Measurements from ENCODE around the gene WDR93.

Gene WDR93

GRCh38 chr15:89652131-89652530, 38.5 kb upstream of the WDR93 start:
- no peaks in the 10 kb centered on the region for H4K20me1 ChIP-seq (ENCODE audit: control insufficient read depth, insufficient read depth, low read depth, low read length)
- no peaks in the 10 kb centered on the region for H3K79me2 ChIP-seq (ENCODE audit: control insufficient read depth, low read length)
- no peak overlapping the region for H3K4me2 ChIP-seq (ENCODE audit: low read length)
- no peaks in the 10 kb centered on the region for H3K4me1 ChIP-seq (ENCODE audit: control insufficient read depth, low read length)
- H3K27me3 ChIP-seq (ENCODE audit: control insufficient read depth, low read length): peaks cover 28% of the 10 kb centered on the region
- TF ChIP-seq CTCF (IDR thresholded peaks at IDR 0.05; ENCODE audit: low read depth, low read length, poor library complexity, severe bottlenecking) (no peak), EZH2phosphoT487 (IDR thresholded peaks at IDR 0.05; ENCODE audit: borderline replicate concordance, low read length) (no peak)
- no peak overlapping the region for H3K4me3 ChIP-seq (ENCODE audit: low read length)
- no peak overlapping the region for H3K27ac ChIP-seq (ENCODE audit: low read depth, low read length)
- no peaks in the 10 kb centered on the region for H3K9me3 ChIP-seq (ENCODE audit: control insufficient read depth, insufficient read depth, low read length)
- no peaks in the 10 kb centered on the region for H3K36me3 ChIP-seq (ENCODE audit: control insufficient read depth, low read length)
- no peaks in the 10 kb centered on the region for H3K9me2 ChIP-seq (replicated peaks; ENCODE audit: control insufficient read depth, low read length)
- H3F3A ChIP-seq (ENCODE audit: control insufficient read depth, insufficient read depth): no peaks in the 10 kb centered on the region

- Histone ChIP-seq H3F3A (ENCODE audit: control insufficient read depth, insufficient read depth) (no peaks in the 10 kb centered on the region), H3K79me2 (ENCODE audit: control insufficient read depth, low read length) (no peaks in the 10 kb centered on the region), H3K9me2 (replicated peaks; ENCODE audit: control insufficient read depth, low read length) (no peaks in the 10 kb centered on the region), H3K4me2 (ENCODE audit: low read length) (no peak overlapping the region), H4K20me1 (ENCODE audit: control insufficient read depth, insufficient read depth, low read depth, low read length) (no peaks in the 10 kb centered on the region), H3K9me3 (ENCODE audit: control insufficient read depth, insufficient read depth, low read length) (no peaks in the 10 kb centered on the region), H3K27ac (ENCODE audit: low read depth, low read length) (no peak overlapping the region), H3K27me3 (ENCODE audit: control insufficient read depth, low read length) (peaks cover 30% of the 10 kb centered on the region), H3K4me1 (ENCODE audit: control insufficient read depth, low read length) (no peaks in the 10 kb centered on the region), H3K36me3 (ENCODE audit: control insufficient read depth, low read length) (no peaks in the 10 kb centered on the region), H3K4me3 (ENCODE audit: low read length) (no peak overlapping the region)
- no peak for TF ChIP-seq EZH2phosphoT487 (IDR thresholded peaks at IDR 0.05; ENCODE audit: borderline replicate concordance, low read length)
- TF ChIP-seq CTCF (IDR thresholded peaks at IDR 0.05; ENCODE audit: low read depth, low read length, poor library complexity, severe bottlenecking): no peak
Measured at GRCh38 chr15:89652666-89653065, 37.9 kb upstream of the WDR93 start.

- H3F3A ChIP-seq (ENCODE audit: control insufficient read depth, insufficient read depth): no peaks in the 10 kb centered on the region
- no peak overlapping the region for H3K4me2 ChIP-seq (ENCODE audit: low read length)
- TF ChIP-seq CTCF (IDR thresholded peaks at IDR 0.05; ENCODE audit: low read depth, low read length, poor library complexity, severe bottlenecking): no peak
- TF ChIP-seq EZH2phosphoT487 (IDR thresholded peaks at IDR 0.05; ENCODE audit: borderline replicate concordance, low read length): no peak
- no peaks in the 10 kb centered on the region for H3K36me3 ChIP-seq (ENCODE audit: control insufficient read depth, low read length)
- H3K9me2 ChIP-seq (replicated peaks; ENCODE audit: control insufficient read depth, low read length): no peaks in the 10 kb centered on the region
- H3K4me1 ChIP-seq (ENCODE audit: control insufficient read depth, low read length): no peaks in the 10 kb centered on the region
- no peaks in the 10 kb centered on the region for H3K9me3 ChIP-seq (ENCODE audit: control insufficient read depth, insufficient read depth, low read length)
- no peaks in the 10 kb centered on the region for H4K20me1 ChIP-seq (ENCODE audit: control insufficient read depth, insufficient read depth, low read depth, low read length)
- H3K79me2 ChIP-seq (ENCODE audit: control insufficient read depth, low read length): no peaks in the 10 kb centered on the region
- H3K27ac ChIP-seq (ENCODE audit: low read depth, low read length): no peak overlapping the region
- H3K4me3 ChIP-seq (ENCODE audit: low read length): no peak overlapping the region
- peaks cover 33% of the 10 kb centered on the region for H3K27me3 ChIP-seq (ENCODE audit: control insufficient read depth, low read length)
Measured at GRCh38 chr15:89653578-89653977, 37.0 kb upstream of the WDR93 start.
